Pancreas (tissue), 10 donors: ENCODE results near the gene FAM117A. TPM values are rescaled to one million over a fixed set of nuclear protein-coding genes. Genes with fewer than 3 reads are reported as not detected.

Experiments used
- ATAC-seq, 4 donors: fragments of 200-7000 bp; cut with Tn5 transposase; one replicate each; pipeline versions ENCODE4 v1.8.0 to v1.9.1; 2020; ENCODE audit warnings: mild to moderate bottlenecking in 4 of 4, moderate library complexity in 4 of 4
- DNase-seq, 6 donors: peaks; one replicate each; pipeline ENCODE4 v3.0.0-alpha.2; 2020
- FAIRE-seq: peaks from 2 replicates; lab custom pipeline; 2012; peaks lifted over from hg19 to GRCh38; lab: Jason Lieb, UNC
- H3K27ac ChIP-seq, 4 donors: fragments of 200-600 bp; sonication (generic); 1 replicate in 3 of 4; 2 replicates in 1 of 4; pipeline versions ENCODE4 v1.5.0 to v1.8.0; 2020
- H3K27me3 ChIP-seq, 4 donors: fragments of 200-600 bp; one replicate each; pipeline ENCODE4 v1.8.0; 2021
- H3K36me3 ChIP-seq, 3 donors: fragments of 200-600 bp; sonication (generic) in 1 of 3; one replicate each; pipeline versions ENCODE4 v1.5.0 to v1.8.0; 2020 to 2021
- H3K4me1 ChIP-seq, 3 donors: fragments of 200-600 bp; one replicate each; pipeline ENCODE4 v1.8.0; 2021
- H3K4me3 ChIP-seq, 4 donors: fragments of 200-600 bp; sonication (generic) in 2 of 4; one replicate each; pipeline versions ENCODE4 v1.5.0 to v1.8.0; 2020 to 2021
- H3K9me3 ChIP-seq, 4 donors: fragments of 200-600 bp; one replicate each; pipeline ENCODE4 v1.8.0; 2021
- WGBS, 2 donors: extraction: QIAGEN DNeasy Blood & Tissue Kit; methylation state at CpG; one replicate each; pipeline ENCODE4 v1.1.7; 2013; 5-methylcytosine and 5-hydroxymethylcytosine counted together
- intact Hi-C, 3 donors: fragments of 100-400 bp; cut with DNase I; formaldehyde crosslinking; loops; one replicate each; pipeline versions ENCODE4 v1.11.1 to v1.14.2; 2022
- polyA plus RNA-seq, 2 donors: library from polyadenylated mRNA; stranded (reverse); fragments of 200-250 nt; gene quantifications; one replicate each; pipeline ENCODE4 v1.2.3, GENCODE V29; 2013
- total RNA-seq, 6 donors: library from RNA; stranded (reverse); fragmentation: NEBNext Ultra II Directional in 4 of 6; extraction: Animal tissue kit (Norgen Biotek cat#: 25700) in 4 of 6; gene quantifications; one replicate each; pipeline versions ENCODE4 v1.2.1 to v1.2.4, GENCODE V29; 2021 to 2023
- TF ChIP-seq, protein P1 (sequence below), 4 donors: fragments of 200-600 bp; sonication (generic) in 3 of 4; IDR thresholded peaks; one replicate each; pipeline versions ENCODE4 v1.5.0 to v1.8.0; 2021; ENCODE audit warnings: antibody characterized with exemption in 4 of 4
- donor health status: healthy with polysubstance abuse.
- donor health status: DM: no; HTN: no; CAD: no; lungs with moderate emphysema.
- donor health status: DM: no; HTN: no; CAD: no.
- donor health status: control.
- donor health status: control.
- donor health status: Bipolar disorder and iron deficiency.
- donor health status: DM: yes; HTN: yes; CAD: no.
- donor health status: DM: no; HTN: no; CAD: no.
- donor health status: DM: no; HTN: no; CAD: no.
- donor health status: DM: yes; HTN: yes; CAD: no.

The FAM117A gene
- total and polyA plus RNA-seq, 8 donors = 5.3 to 14.8 (median 8.5) TPM

DNA sequence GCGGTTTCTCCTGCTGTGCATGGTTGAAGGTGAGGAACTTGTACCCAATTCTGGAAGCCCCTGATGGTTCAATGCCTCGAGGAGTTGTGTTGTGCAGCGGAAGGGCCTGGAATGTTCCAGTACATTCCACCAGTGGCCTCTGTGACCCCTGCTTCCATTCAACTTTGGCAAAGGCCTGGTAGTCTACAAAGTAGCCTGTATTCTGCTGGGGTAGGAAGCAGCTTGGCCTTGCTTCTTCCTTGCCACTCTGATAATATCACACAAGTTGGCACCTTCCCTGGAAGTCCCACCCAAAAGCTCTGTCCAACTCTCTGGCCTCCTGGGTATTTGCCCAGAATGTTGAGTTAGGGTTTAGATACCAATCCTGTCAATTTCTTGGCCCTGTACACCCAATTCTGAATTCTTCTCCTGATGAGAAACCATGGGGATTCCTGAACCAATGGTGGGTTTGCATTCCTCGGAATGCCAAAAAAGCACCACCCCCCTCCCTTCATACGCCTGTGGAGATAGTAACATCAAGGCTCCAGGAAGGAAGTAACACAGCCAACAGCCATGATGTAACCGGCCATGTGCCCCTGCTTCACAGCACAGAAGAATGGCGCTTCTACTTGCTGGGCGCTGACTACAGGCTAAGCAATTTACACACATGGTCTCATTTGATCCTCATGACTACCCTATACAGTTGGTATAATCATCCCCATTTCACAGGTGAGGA, 11.8 kb upstream of the FAM117A start:
- no peaks in the 10 kb centered on the region for H3K27me3 ChIP-seq
- intact Hi-C loops = loop anchor here in 2 of 3 donors (5.0 to 10.0 kb wide), 2 partner anchors 201 to 203 kb away; partner anchors contain the start of gene NXPH3 (in 1 of the 2)
- FAIRE-seq = no peak
- H3K9me3 ChIP-seq = no peaks in the 10 kb centered on the region
- H3K27ac ChIP-seq = no peak overlapping the region
- H3K4me3 ChIP-seq = no peak overlapping the region
- no peak for DNase-seq
- 76 to 83% methylated on average over 8 of the region's 8 CpGs for WGBS, 2 donors
- no peak for ATAC-seq
- H3K4me1 ChIP-seq = no peaks in the 10 kb centered on the region
- no peaks in the 10 kb centered on the region for H3K36me3 ChIP-seq
- TF ChIP-seq, protein P1, sequence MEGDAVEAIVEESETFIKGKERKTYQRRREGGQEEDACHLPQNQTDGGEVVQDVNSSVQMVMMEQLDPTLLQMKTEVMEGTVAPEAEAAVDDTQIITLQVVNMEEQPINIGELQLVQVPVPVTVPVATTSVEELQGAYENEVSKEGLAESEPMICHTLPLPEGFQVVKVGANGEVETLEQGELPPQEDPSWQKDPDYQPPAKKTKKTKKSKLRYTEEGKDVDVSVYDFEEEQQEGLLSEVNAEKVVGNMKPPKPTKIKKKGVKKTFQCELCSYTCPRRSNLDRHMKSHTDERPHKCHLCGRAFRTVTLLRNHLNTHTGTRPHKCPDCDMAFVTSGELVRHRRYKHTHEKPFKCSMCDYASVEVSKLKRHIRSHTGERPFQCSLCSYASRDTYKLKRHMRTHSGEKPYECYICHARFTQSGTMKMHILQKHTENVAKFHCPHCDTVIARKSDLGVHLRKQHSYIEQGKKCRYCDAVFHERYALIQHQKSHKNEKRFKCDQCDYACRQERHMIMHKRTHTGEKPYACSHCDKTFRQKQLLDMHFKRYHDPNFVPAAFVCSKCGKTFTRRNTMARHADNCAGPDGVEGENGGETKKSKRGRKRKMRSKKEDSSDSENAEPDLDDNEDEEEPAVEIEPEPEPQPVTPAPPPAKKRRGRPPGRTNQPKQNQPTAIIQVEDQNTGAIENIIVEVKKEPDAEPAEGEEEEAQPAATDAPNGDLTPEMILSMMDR (IDR thresholded peaks at IDR 0.05) = no peak

DNA sequence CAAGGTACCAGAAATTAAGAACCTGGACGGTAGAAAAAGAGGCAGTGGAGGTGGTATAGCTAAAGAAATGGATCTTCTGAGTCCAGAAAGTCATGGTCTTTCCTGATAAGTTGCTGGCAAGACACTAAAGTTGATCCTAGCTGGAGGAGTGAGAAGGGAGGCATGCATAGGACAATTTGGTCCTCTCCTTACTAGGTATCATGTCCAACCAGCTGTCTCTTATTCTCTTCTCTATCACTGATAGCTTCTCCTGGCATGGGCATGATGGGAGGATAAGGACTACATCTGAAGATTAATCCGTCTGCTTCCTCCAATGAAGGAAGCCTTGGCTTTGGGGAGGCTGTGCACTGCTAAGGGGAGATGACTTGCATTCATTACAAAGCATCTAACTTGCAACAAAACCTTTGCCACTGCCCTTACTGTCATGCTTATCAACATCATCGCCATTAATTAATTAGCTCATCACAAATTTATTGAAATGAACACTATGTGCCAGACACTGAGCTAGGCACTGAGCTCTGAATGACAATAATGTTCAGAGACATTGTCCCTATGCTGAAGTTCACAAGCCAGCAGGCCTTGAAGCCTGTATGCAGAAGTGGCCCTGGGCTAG, 3.1 kb upstream of the FAM117A start:
- H3K9me3 ChIP-seq = no peaks in the 10 kb centered on the region
- intact Hi-C loops = loop anchor here in 1 of 3 donors (10.0 kb wide), 1 partner anchor 52 kb away; no protein-coding TSS in a partner anchor
- no peak overlapping the region for H3K27ac ChIP-seq
- TF ChIP-seq, protein P1 (IDR thresholded peaks at IDR 0.05) = no peak
- peaks cover 0 to 8% (median 4%) of the 10 kb centered on the region in 3 donors for H3K4me1 ChIP-seq
- WGBS, 2 donors = 78% methylated on average over 3 of the region's 3 CpGs
- FAIRE-seq (no peak), DNase-seq (no peak), ATAC-seq (no peak)
- no peaks in the 10 kb centered on the region for H3K36me3 ChIP-seq
- no peak overlapping the region for H3K4me3 ChIP-seq
- no peaks in the 10 kb centered on the region for H3K27me3 ChIP-seq

DNA sequence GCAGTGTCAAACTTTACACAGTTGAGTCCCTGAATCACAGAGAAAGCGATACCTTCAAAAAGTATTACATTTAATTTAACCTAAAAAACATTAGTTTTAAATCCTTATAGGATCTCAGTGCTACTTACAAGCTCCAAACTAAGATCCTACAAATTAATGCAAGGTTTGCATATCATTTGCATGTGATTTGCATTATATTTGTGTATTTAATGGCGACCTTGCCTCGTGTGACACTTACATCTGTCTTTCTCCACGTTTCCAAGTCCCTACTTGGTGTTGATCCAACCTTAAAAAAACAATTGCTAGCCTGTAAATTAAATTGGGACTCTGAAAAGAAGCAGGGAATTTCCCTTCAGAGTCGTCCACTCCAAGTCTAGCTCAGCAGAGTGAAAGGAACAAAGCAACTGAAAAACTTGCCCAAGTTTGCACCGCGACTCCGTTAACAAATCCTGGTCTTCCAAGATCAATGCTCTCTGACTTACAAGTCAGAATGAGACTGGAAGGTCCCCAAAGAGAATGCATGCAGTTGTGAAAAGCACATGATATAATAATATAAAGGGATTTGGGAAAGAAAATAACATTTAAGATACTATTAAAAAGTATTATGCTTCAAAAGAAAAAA, 739 bp upstream of the FAM117A start:
- Histone ChIP-seq H3K4me1 (peaks cover 0 to 14% (median 4%) of the 10 kb centered on the region in 3 donors), H3K27me3 (no peaks in the 10 kb centered on the region), H3K9me3 (no peaks in the 10 kb centered on the region), H3K4me3 (peak overlapping the region in 2 of 4 donors; percentile 21 to 70), H3K27ac (peak overlapping the region; percentile 29 to 68 (median 66)), H3K36me3 (no peaks in the 10 kb centered on the region)
- ATAC-seq = peak; percentile 6 to 25 (median 22)
- intact Hi-C loops = loop anchor here in 1 of 3 donors (10.0 kb wide), 1 partner anchor 50 kb away; no protein-coding TSS in a partner anchor
- TF ChIP-seq, protein P1 (IDR thresholded peaks at IDR 0.05) = no peak
- FAIRE-seq = no peak
- DNase-seq = peak in 2 of 6 donors; percentile 13 to 27
- WGBS, 2 donors = 5 to 9% methylated on average over 8 of the region's 8 CpGs

DNA sequence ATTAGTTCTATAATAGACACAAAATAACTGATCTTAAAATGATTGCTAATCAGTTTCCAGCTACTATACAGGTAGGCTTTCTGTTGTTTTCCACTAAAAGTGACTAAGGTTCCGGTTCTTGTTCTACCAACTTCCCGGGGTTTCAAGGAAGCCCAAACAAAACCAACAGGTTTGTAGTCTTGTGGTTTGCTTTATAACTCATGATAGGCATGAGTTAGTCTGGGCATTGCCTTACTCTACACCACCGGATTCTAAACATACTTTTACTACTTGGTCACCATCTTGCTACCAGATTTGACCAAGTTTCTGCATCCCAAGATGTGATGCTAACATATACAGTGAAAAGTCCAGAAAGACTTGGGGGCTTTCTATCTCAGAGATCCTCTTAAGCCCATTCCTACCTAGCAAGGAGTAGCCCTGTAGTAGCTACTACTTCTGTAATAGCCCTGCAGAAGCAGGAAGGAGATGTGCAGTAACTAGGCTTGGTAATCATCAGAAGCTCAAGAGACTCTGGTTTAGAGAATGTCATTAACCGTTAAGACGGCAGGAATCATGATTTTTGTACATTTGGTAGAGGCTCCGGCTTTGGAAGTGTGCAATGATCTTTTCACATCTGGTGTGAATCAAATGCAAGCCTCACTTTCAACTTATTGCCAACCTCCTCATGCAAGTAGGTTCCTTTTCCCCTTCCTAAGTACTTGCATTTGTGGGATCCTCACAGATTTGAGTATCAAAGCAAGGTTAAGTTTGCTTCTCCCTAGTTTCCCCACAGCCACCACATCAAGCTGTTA, 1.6 kb downstream of the FAM117A start:
- 42 to 58% methylated on average over 6 of the region's 6 CpGs for WGBS, 2 donors
- intact Hi-C loops = loop anchor here in 1 of 3 donors (10.0 kb wide), 1 partner anchor 48 kb away; no protein-coding TSS in a partner anchor
- peak overlapping the region in 2 of 4 donors; percentile 70 to 73 for H3K4me3 ChIP-seq
- DNase-seq = no peak
- no peaks in the 10 kb centered on the region for H3K9me3 ChIP-seq
- no peaks in the 10 kb centered on the region for H3K27me3 ChIP-seq
- ATAC-seq = no peak
- H3K4me1 ChIP-seq = peaks cover 0 to 14% (median 4%) of the 10 kb centered on the region in 3 donors
- H3K27ac ChIP-seq = no peak overlapping the region
- TF ChIP-seq, protein P1 (IDR thresholded peaks at IDR 0.05) = no peak
- no peaks in the 10 kb centered on the region for H3K36me3 ChIP-seq
- no peak for FAIRE-seq
